ENCODE measurements around the gene EFCAB9. TPM values are rescaled to one million over a fixed set of nuclear protein-coding genes. Genes with fewer than 3 reads are reported as not detected.

The EFCAB9 gene
- total RNA-seq, 1 experiment from 2014 or later = not detected

GRCh38 chr5:172178301-172178987 lies 15.5 kb upstream of the EFCAB9 start:
- no peak overlapping the region for H2BK12ac ChIP-seq (ENCODE audit: insufficient read length, low read depth, low read length)
- no peak overlapping the region for H3K14ac ChIP-seq (ENCODE audit: insufficient read depth, low read length)
- no peak overlapping the region for H3K23ac ChIP-seq (ENCODE audit: insufficient read length, low read depth, low read length)
- H3K79me2 ChIP-seq (ENCODE audit: insufficient read depth, low read length) = peaks cover 2% of the 10 kb centered on the region; the same call in 1 of the 2 replicates
- peaks cover 10% of the 10 kb centered on the region; the same call in 1 of the 2 replicates for H3K4me1 ChIP-seq (ENCODE audit: insufficient read depth, low read length)
- no peak overlapping the region for H4K8ac ChIP-seq (replicated peaks; ENCODE audit: insufficient read length, low read depth, low read length)
- Mint-ChIP-seq H3K9me3 (no peaks in the 10 kb centered on the region), H3K36me3 (ENCODE audit: insufficient read depth in 1 of 3, low read depth in 3 of 3) (peaks cover 0 to 4% (median 3%) of the 10 kb centered on the region in 3 experiments; a peak in 5 of 7 replicates), H3K4me3 (no peak overlapping the region), H3K27me3 (ENCODE audit: low read depth) (no peaks in the 10 kb centered on the region; the same call in 1 of the 2 replicates), H3K4me1 (peaks cover 41 to 43% of the 10 kb centered on the region in 2 experiments), H3K27ac (peak overlapping the region in 1 of 3 experiments; percentile 26; a peak in 1 of 7 replicates)
- H3K27me3 ChIP-seq (ENCODE audit: insufficient read depth, low read length) = no peaks in the 10 kb centered on the region
- peaks cover 2% of the 10 kb centered on the region for H4K20me1 ChIP-seq (ENCODE audit: control insufficient read depth, insufficient read depth, insufficient read length)
- H3T11ph ChIP-seq (ENCODE audit: low read length) = no peak overlapping the region
- no peak overlapping the region for H3K9ac ChIP-seq (ENCODE audit: extremely low read depth, insufficient read length, low read length)
- H3K4ac ChIP-seq (ENCODE audit: low read depth, low read length) = no peak overlapping the region
- H2AK5ac ChIP-seq (ENCODE audit: insufficient read length, low read length) = no peak overlapping the region
- no peak overlapping the region for H2BK20ac ChIP-seq (ENCODE audit: low read depth, low read length, poor library complexity, severe bottlenecking)
- no peak overlapping the region for H2BK5ac ChIP-seq (ENCODE audit: insufficient read length, low read length)
- WGBS (ENCODE audit: extremely low coverage, insufficient read length, low lambda C conversion rate) = no CpG with 5 or more reads among the region's 18 CpGs
- no peak overlapping the region for H4K5ac ChIP-seq (ENCODE audit: insufficient read length, low read depth, low read length)
- H3K18ac ChIP-seq (ENCODE audit: insufficient read length, low read depth, low read length) = no peak overlapping the region
- H2BK120ac ChIP-seq (ENCODE audit: low read depth, low read length, poor library complexity, severe bottlenecking) = no peak overlapping the region
- no peak overlapping the region for H4K91ac ChIP-seq (ENCODE audit: insufficient read length, low read depth, low read length)
- no peak overlapping the region for H2AFZ ChIP-seq (ENCODE audit: low read length)
- no peak overlapping the region for H3K4me2 ChIP-seq (ENCODE audit: insufficient read depth, insufficient read length, low read length)
- H3K9me3 ChIP-seq (ENCODE audit: control insufficient read depth, low read depth, low read length) = no peaks in the 10 kb centered on the region
- no peaks in the 10 kb centered on the region for H3K23me2 ChIP-seq (ENCODE audit: insufficient read length, low read depth, low read length, poor library complexity, severe bottlenecking)
- DNase-seq = no peak
- H3K27ac ChIP-seq (ENCODE audit: insufficient read length, low read depth, low read length) = no peak overlapping the region
- H3K56ac ChIP-seq (ENCODE audit: insufficient read length, low read depth, low read length) = no peak overlapping the region
- no peak overlapping the region for H2BK15ac ChIP-seq (ENCODE audit: low read depth, low read length)
- TF ChIP-seq CTCF (conservative IDR thresholded peaks at IDR 0.05) = no peak
- H3K79me1 ChIP-seq (ENCODE audit: insufficient read depth, low read depth, low read length, poor library complexity, severe bottlenecking) = no peaks in the 10 kb centered on the region

Data from H9 (cell line).